ENCODE data around the gene SP100. TPM values are rescaled to one million over a fixed set of nuclear protein-coding genes. Genes with fewer than 3 reads are reported as not detected.
"Not testable (repeated sequence)": the region's sequence is repeated elsewhere in the genome, so short reads cannot be mapped to it uniquely, and the experiment has no call there.

SP100 gene
- total RNA-seq (100 to 1,000 TPM; 209 to 221 TPM), polyA plus RNA-seq (100 to 1,000 TPM in 1 of 3 donors, 10 to 100 TPM in 2; 81.0 to 174 (median 91.1) TPM), total RNA-seq (140 to 330 (median 293) reads per million in 6 experiments)

GRCh38 chr2:230416061-230416721, at the start of gene SP100:
Gene SP100, plus strand, starts transcription at chr2:230416201. Its CDS starts 96 bp downstream, at chr2:230416297.
- H3K4me1 Mint-ChIP-seq: peaks cover 44 to 92% (median 76%) of the 10 kb centered on the region in 4 donors

GRCh38 chr2:230382108-230382507, 33.9 kb upstream of the SP100 start:
- ATAC-seq (no peak), DNase-seq (no peak)
- Mint-ChIP-seq H3K4me3 (no peak overlapping the region), H3K27me3 (no peaks in the 10 kb centered on the region), H3K4me1 (peaks cover 9 to 15% (median 14%) of the 10 kb centered on the region in 4 donors), H3K27ac (peak overlapping the region in 3 of 10 donors; percentile 38 to 82 (median 67)), H3K9me3 (no peaks in the 10 kb centered on the region), H3K36me3 (peaks cover 15 to 81% (median 58%) of the 10 kb centered on the region in 3 donors)
- POLR2A ChIA-PET: no interaction called here

More at GRCh38 chr2:230416061-230416721, at the start of gene SP100:
- peak; percentile 56 to 88 (median 76) for DNase-seq
- ATAC-seq: peak; percentile 80 to 82
- peak within 1 kb of the TSS; percentile 91 to 99 (median 94) for H3K4me3 Mint-ChIP-seq
- no peaks in the 10 kb centered on the region for H3K27me3 Mint-ChIP-seq
- peak within 1 kb of the TSS; percentile 96 to 100 (median 99) for H3K27ac Mint-ChIP-seq
- POLR2A ChIA-PET: interaction anchor here (1.0 to 2.5 kb wide), 8 partner anchors 12 to 199 kb away, joined by 3 to 10 read pairs (median 6); partner anchors contain the start of genes SP110 and SP140L
- peaks cover 0 to 20% (median 9%) of the 10 kb centered on the region in 3 donors for H3K36me3 Mint-ChIP-seq
- no peaks in the 10 kb centered on the region for H3K9me3 Mint-ChIP-seq

- H3K4me3 Mint-ChIP-seq: no peak overlapping the region
- peak overlapping the region in 1 of 10 donors; percentile 17 for H3K27ac Mint-ChIP-seq
- H3K36me3 Mint-ChIP-seq: peaks cover 15 to 79% (median 54%) of the 10 kb centered on the region in 3 donors
- peaks cover under 1 to 10% (median 7%) of the 10 kb centered on the region in 4 donors for H3K4me1 Mint-ChIP-seq
- POLR2A ChIA-PET: no interaction called here
- ATAC-seq: no peak
- DNase-seq: no peak
- H3K27me3 Mint-ChIP-seq: no peaks in the 10 kb centered on the region
- no peaks in the 10 kb centered on the region for H3K9me3 Mint-ChIP-seq
These were observed 32.5 kb upstream of the SP100 start for GRCh38 chr2:230383453-230383852.

- ATAC-seq (no peak), DNase-seq (no peak)
- Mint-ChIP-seq H3K4me3 (no peak overlapping the region), H3K27me3 (no peaks in the 10 kb centered on the region), H3K36me3 (peaks cover 18 to 81% (median 59%) of the 10 kb centered on the region in 3 donors), H3K4me1 (peaks cover 0 to 11% (median 3%) of the 10 kb centered on the region in 4 donors), H3K27ac (no peak overlapping the region), H3K9me3 (no peaks in the 10 kb centered on the region)
- POLR2A ChIA-PET: no interaction called here
These were observed 31.0 kb upstream of the SP100 start for GRCh38 chr2:230384986-230385385.

GRCh38 chr2:230394301-230394700, 21.7 kb upstream of the SP100 start:
- Mint-ChIP-seq H3K27me3 (no peaks in the 10 kb centered on the region), H3K27ac (peak overlapping the region in 2 of 10 donors; percentile 9 to 60), H3K4me3 (no peak overlapping the region), H3K36me3 (peaks cover 43 to 96% (median 77%) of the 10 kb centered on the region in 3 donors), H3K9me3 (peaks cover 0 to 21% (median 2%) of the 10 kb centered on the region in 9 donors), H3K4me1 (peaks cover 0 to 4% (median 3%) of the 10 kb centered on the region in 4 donors)
- no peak for DNase-seq
- ATAC-seq: no peak
- POLR2A ChIA-PET: interaction anchor here (1.2 kb wide), 1 partner anchor 18 kb away, joined by 5 read pairs; no protein-coding TSS in a partner anchor

GRCh38 chr2:230398698-230399097, 17.3 kb upstream of the SP100 start:
- H3K4me3 Mint-ChIP-seq, ATAC-seq, H3K27me3 Mint-ChIP-seq, DNase-seq, POLR2A ChIA-PET, H3K4me1 Mint-ChIP-seq: not testable (repeated sequence)
- peak overlapping the region in 6 of 10 donors; percentile 35 to 80 (median 60) for H3K27ac Mint-ChIP-seq
- peaks cover 0 to 21% (median 0%) of the 10 kb centered on the region in 9 donors for H3K9me3 Mint-ChIP-seq
- H3K36me3 Mint-ChIP-seq: peaks cover 26 to 90% (median 60%) of the 10 kb centered on the region in 3 donors

GRCh38 chr2:230400041-230400440, 16.0 kb upstream of the SP100 start:
- peaks cover 0 to 11% (median 0%) of the 10 kb centered on the region in 9 donors for H3K9me3 Mint-ChIP-seq
- DNase-seq (no peak), ATAC-seq (no peak)
- H3K27ac Mint-ChIP-seq: peak overlapping the region in 6 of 10 donors; percentile 26 to 74 (median 66)
- no peaks in the 10 kb centered on the region for H3K27me3 Mint-ChIP-seq
- POLR2A ChIA-PET: no interaction called here
- no peak overlapping the region for H3K4me3 Mint-ChIP-seq
- peaks cover 0 to 4% (median 1%) of the 10 kb centered on the region in 4 donors for H3K4me1 Mint-ChIP-seq
- H3K36me3 Mint-ChIP-seq: peaks cover 31 to 88% (median 51%) of the 10 kb centered on the region in 3 donors

- ATAC-seq (no peak), DNase-seq (no peak)
- peaks cover 35 to 87% (median 51%) of the 10 kb centered on the region in 3 donors for H3K36me3 Mint-ChIP-seq
- H3K4me1 Mint-ChIP-seq: peaks cover 0 to 4% (median 2%) of the 10 kb centered on the region in 4 donors
- POLR2A ChIA-PET: no interaction called here
- H3K9me3 Mint-ChIP-seq: peaks cover 0 to 7% (median 0%) of the 10 kb centered on the region in 9 donors
- peak overlapping the region in 2 of 10 donors; percentile 58 to 74 for H3K27ac Mint-ChIP-seq
- H3K27me3 Mint-ChIP-seq: no peaks in the 10 kb centered on the region
- no peak overlapping the region for H3K4me3 Mint-ChIP-seq
These were observed 15.5 kb upstream of the SP100 start for GRCh38 chr2:230400454-230400853.

- DNase-seq, POLR2A ChIA-PET, H3K27me3 Mint-ChIP-seq, H3K4me3 Mint-ChIP-seq, H3K9me3 Mint-ChIP-seq, H3K4me1 Mint-ChIP-seq, ATAC-seq, H3K27ac Mint-ChIP-seq: not testable (repeated sequence)
- H3K36me3 Mint-ChIP-seq: peaks cover 34 to 82% (median 51%) of the 10 kb centered on the region in 3 donors
These were observed 15.0 kb upstream of the SP100 start for GRCh38 chr2:230401026-230401425.

GRCh38 chr2:230403746-230404145, 12.3 kb upstream of the SP100 start:
- H3K9me3 Mint-ChIP-seq: no peaks in the 10 kb centered on the region
- H3K36me3 Mint-ChIP-seq: peaks cover 24 to 62% (median 45%) of the 10 kb centered on the region in 3 donors
- ATAC-seq (no peak), DNase-seq (no peak)
- peaks cover 6 to 19% (median 18%) of the 10 kb centered on the region in 4 donors for H3K4me1 Mint-ChIP-seq
- POLR2A ChIA-PET: interaction anchor here (1.7 kb wide), 1 partner anchor 13 kb away, joined by 4 read pairs; the partner anchor contains the start of gene SP100
- no peaks in the 10 kb centered on the region for H3K27me3 Mint-ChIP-seq
- no peak overlapping the region for H3K27ac Mint-ChIP-seq
- no peak overlapping the region for H3K4me3 Mint-ChIP-seq

GRCh38 chr2:230405824-230406223, 10.2 kb upstream of the SP100 start:
- Mint-ChIP-seq H3K4me1 (peaks cover 12 to 39% (median 35%) of the 10 kb centered on the region in 4 donors), H3K9me3 (no peaks in the 10 kb centered on the region), H3K27ac (peak overlapping the region in 4 of 10 donors; percentile 38 to 68 (median 52)), H3K4me3 (no peak overlapping the region), H3K36me3 (peaks cover 24 to 43% (median 34%) of the 10 kb centered on the region in 3 donors), H3K27me3 (no peaks in the 10 kb centered on the region)
- POLR2A ChIA-PET: no interaction called here
- ATAC-seq (no peak), DNase-seq (no peak)

- Mint-ChIP-seq H3K27me3 (no peaks in the 10 kb centered on the region), H3K36me3 (peaks cover 22 to 25% (median 25%) of the 10 kb centered on the region in 3 donors), H3K9me3 (no peaks in the 10 kb centered on the region), H3K4me1 (peaks cover 26 to 62% (median 58%) of the 10 kb centered on the region in 4 donors), H3K4me3 (peak overlapping the region in 2 of 10 donors; percentile 51 to 57), H3K27ac (peak overlapping the region; percentile 4 to 100 (median 71))
- DNase-seq (no peak), ATAC-seq (no peak)
- POLR2A ChIA-PET: interaction anchor here (0.7 to 1.4 kb wide), 3 partner anchors 10 to 194 kb away, joined by 3 to 4 read pairs (median 3); no protein-coding TSS in a partner anchor
These were observed 7.7 kb upstream of the SP100 start for GRCh38 chr2:230408244-230408842.
